Measurements from ENCODE around the gene NKX2-4. TPM values are rescaled to one million over a fixed set of nuclear protein-coding genes. Genes with fewer than 3 reads are reported as not detected.

NKX2-4 gene
- total and polyA plus RNA-seq, 10 of the 15 experiments (the other 5 are each of a cell fraction or from before 2014, with no cell fraction given) = not detected

- TF ChIP-seq ZNF687 (IDR thresholded peaks at IDR 0.05) = no peak
- TF ChIP-seq SRF (IDR thresholded peaks at IDR 0.05; ENCODE audit: low read depth in 2 of 2, low read length in 2 of 2) = no peak
- TF ChIP-seq GATAD2B (conservative IDR thresholded peaks at IDR 0.05; ENCODE audit: low read depth) = no peak
Measured at GRCh38 chr20:21376626-21377025, 20.7 kb downstream of the NKX2-4 start (continued).

- ChIA-PET RAD21 (ENCODE audit: unreplicated experiment) (no interaction called here), POLR2A (no interaction called here), SMC1A (ENCODE audit: uncharacterized antibody, unreplicated experiment) (no interaction called here), CTCF (interaction anchor here (1.0 kb wide), 1 partner anchor 9 kb away, joined by 3 read pairs; no protein-coding TSS in a partner anchor)
- in situ Hi-C loops (cut with MboI) (no loop called here), intact Hi-C loops (cut with micrococcal nuclease; ENCODE audit: unreplicated experiment) (loop anchor here (5.0 kb wide), 1 partner anchor 136 kb away; no protein-coding TSS in a partner anchor)
- H3K79me2 ChIP-seq (ENCODE audit: control insufficient read depth, insufficient read depth, low read length) = no peaks in the 10 kb centered on the region
- FAIRE-seq (no peak), DNase-seq (ENCODE audit: low read depth, low spot score) (no peak), ATAC-seq (no peak)
- no peak overlapping the region for H3K4me2 ChIP-seq (ENCODE audit: control insufficient read depth, insufficient read depth)
- peaks cover 0 to 11% of the 10 kb centered on the region in 2 experiments for H3K36me3 ChIP-seq (ENCODE audit: control insufficient read depth in 2 of 2, insufficient read depth in 2 of 2, low read length in 1 of 2)
- TF ChIP-seq IRF4 (IDR thresholded peaks at IDR 0.05; ENCODE audit: low read depth, low read length) = no peak
- TF ChIP-seq SKIL (IDR thresholded peaks at IDR 0.05; ENCODE audit: low read depth, poor library complexity, severe bottlenecking) = no peak
- TF ChIP-seq BMI1 (IDR thresholded peaks at IDR 0.05; ENCODE audit: borderline replicate concordance) = no peak
- no peak for TF ChIP-seq SRF (IDR thresholded peaks at IDR 0.05; ENCODE audit: low read depth in 2 of 2, low read length in 2 of 2)
- TF ChIP-seq GABPA (IDR thresholded peaks at IDR 0.05; ENCODE audit: low read depth) = no peak
- TF ChIP-seq SMAD1 (IDR thresholded peaks at IDR 0.05; ENCODE audit: low read depth, partially characterized antibody) = no peak
- TF ChIP-seq, protein P1, sequence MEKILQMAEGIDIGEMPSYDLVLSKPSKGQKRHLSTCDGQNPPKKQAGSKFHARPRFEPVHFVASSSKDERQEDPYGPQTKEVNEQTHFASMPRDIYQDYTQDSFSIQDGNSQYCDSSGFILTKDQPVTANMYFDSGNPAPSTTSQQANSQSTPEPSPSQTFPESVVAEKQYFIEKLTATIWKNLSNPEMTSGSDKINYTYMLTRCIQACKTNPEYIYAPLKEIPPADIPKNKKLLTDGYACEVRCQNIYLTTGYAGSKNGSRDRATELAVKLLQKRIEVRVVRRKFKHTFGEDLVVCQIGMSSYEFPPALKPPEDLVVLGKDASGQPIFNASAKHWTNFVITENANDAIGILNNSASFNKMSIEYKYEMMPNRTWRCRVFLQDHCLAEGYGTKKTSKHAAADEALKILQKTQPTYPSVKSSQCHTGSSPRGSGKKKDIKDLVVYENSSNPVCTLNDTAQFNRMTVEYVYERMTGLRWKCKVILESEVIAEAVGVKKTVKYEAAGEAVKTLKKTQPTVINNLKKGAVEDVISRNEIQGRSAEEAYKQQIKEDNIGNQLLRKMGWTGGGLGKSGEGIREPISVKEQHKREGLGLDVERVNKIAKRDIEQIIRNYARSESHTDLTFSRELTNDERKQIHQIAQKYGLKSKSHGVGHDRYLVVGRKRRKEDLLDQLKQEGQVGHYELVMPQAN (conservative IDR thresholded peaks at IDR 0.05) = no peak
- no peak for TF ChIP-seq ZSCAN29 (IDR thresholded peaks at IDR 0.05)
- TF ChIP-seq WRNIP1 (IDR thresholded peaks at IDR 0.05; ENCODE audit: borderline replicate concordance, low read depth, low read length) = no peak
- no peaks in the 10 kb centered on the region for H3K9me3 ChIP-seq (replicated peaks; ENCODE audit: control insufficient read depth, insufficient read depth, low read length)
- no peak overlapping the region for H3K4me3 ChIP-seq
- H3K27me3 ChIP-seq (replicated peaks in 1 of 2; ENCODE audit: control insufficient read depth in 2 of 2, insufficient read depth in 2 of 2, low read length in 1 of 2) = no peaks in the 10 kb centered on the region
- H4K20me1 ChIP-seq (ENCODE audit: control insufficient read depth, insufficient read depth) = no peaks in the 10 kb centered on the region
- 39% methylated on average over 1 of the region's 1 CpG for WGBS (ENCODE audit: insufficient coverage, insufficient replicate concordance, low lambda C conversion rate, missing lambda C conversion rate)
- H3K9ac ChIP-seq (ENCODE audit: control insufficient read depth, insufficient read depth, low read length) = no peak overlapping the region
- H3K4me1 ChIP-seq (ENCODE audit: control insufficient read depth, insufficient read depth, low read length) = no peaks in the 10 kb centered on the region
- H2AFZ ChIP-seq (ENCODE audit: control insufficient read depth, low read depth, low read length) = no peak overlapping the region
- BruUV-seq (replicated peaks) = no TSS peak
- H3K27ac ChIP-seq (ENCODE audit: control insufficient read depth, insufficient read depth) = no peak overlapping the region
Measured at GRCh38 chr20:21373436-21373835, 23.9 kb downstream of the NKX2-4 start.

All from GM12878 (cell line).